ENCODE data around the gene MTX1. TPM values are rescaled to one million over a fixed set of nuclear protein-coding genes. Genes with fewer than 3 reads are reported as not detected.
"Not testable (repeated sequence)": the region's sequence is repeated elsewhere in the genome, so short reads cannot be mapped to it uniquely, and the experiment has no call there.

Gene MTX1
- total RNA-seq, 1 experiment from 2014 or later = 58.9 TPM

DNA sequence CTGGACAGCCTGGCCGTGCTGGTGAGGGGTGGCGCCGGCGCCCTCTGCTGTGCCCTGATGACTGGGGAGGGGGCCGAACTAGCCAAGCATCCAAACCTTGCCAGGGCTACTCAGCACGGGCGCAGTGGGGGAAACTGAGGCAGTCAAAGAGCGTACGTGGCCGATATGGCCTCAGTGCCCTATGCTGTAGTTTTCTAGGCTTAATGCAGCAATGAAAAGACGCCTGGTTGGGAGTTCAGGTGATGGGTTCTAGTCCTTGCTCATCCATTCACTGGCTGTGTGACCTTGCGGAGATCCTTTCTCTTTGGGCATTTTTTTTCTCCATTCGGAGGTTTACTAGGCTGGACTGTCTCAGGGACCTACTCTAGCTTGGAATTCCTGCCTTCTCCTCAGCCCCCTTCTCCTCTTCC, 822 bp downstream of the MTX1 start:
- TF ChIP-seq, protein P1, sequence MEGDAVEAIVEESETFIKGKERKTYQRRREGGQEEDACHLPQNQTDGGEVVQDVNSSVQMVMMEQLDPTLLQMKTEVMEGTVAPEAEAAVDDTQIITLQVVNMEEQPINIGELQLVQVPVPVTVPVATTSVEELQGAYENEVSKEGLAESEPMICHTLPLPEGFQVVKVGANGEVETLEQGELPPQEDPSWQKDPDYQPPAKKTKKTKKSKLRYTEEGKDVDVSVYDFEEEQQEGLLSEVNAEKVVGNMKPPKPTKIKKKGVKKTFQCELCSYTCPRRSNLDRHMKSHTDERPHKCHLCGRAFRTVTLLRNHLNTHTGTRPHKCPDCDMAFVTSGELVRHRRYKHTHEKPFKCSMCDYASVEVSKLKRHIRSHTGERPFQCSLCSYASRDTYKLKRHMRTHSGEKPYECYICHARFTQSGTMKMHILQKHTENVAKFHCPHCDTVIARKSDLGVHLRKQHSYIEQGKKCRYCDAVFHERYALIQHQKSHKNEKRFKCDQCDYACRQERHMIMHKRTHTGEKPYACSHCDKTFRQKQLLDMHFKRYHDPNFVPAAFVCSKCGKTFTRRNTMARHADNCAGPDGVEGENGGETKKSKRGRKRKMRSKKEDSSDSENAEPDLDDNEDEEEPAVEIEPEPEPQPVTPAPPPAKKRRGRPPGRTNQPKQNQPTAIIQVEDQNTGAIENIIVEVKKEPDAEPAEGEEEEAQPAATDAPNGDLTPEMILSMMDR (IDR thresholded peaks at IDR 0.05; ENCODE audit: unreplicated experiment) = no peak
- no peaks in the 10 kb centered on the region for H3K9me3 Mint-ChIP-seq (ENCODE audit: low read depth, unreplicated experiment)
- peaks cover 25% of the 10 kb centered on the region for H3K36me3 Mint-ChIP-seq (ENCODE audit: insufficient read depth, unreplicated experiment)
- peaks cover 30% of the 10 kb centered on the region for H3K4me1 Mint-ChIP-seq (ENCODE audit: low read depth, unreplicated experiment)
- no peak for DNase-seq
- peak overlapping the region; percentile 98 for H3K4me3 Mint-ChIP-seq (ENCODE audit: low read depth, unreplicated experiment)
- H3K27me3 Mint-ChIP-seq (ENCODE audit: unreplicated experiment) = no peaks in the 10 kb centered on the region
- intact Hi-C loops (cut with micrococcal nuclease; ENCODE audit: unreplicated experiment) = no loop called here
- BruUV-seq (replicated peaks) = TSS peak; percentile 91
- H3K27ac Mint-ChIP-seq (ENCODE audit: unreplicated experiment) = peak overlapping the region; percentile 92
- CTCF ChIA-PET = interaction anchor here (0.7 to 1.5 kb wide), 6 partner anchors 15 to 42 kb away, joined by 3 to 10 read pairs (median 4); partner anchors contain the start of gene KRTCAP2

- CTCF ChIA-PET = no interaction called here
- TF ChIP-seq, protein P1 (IDR thresholded peaks at IDR 0.05; ENCODE audit: unreplicated experiment) = no peak
- H3K4me1 Mint-ChIP-seq (ENCODE audit: low read depth, unreplicated experiment) = peaks cover 30% of the 10 kb centered on the region
- H3K36me3 Mint-ChIP-seq (ENCODE audit: insufficient read depth, unreplicated experiment) = peaks cover 25% of the 10 kb centered on the region
- no peaks in the 10 kb centered on the region for H3K9me3 Mint-ChIP-seq (ENCODE audit: low read depth, unreplicated experiment)
- intact Hi-C loops (cut with micrococcal nuclease; ENCODE audit: unreplicated experiment) = no loop called here
- no peak for DNase-seq
- no peak overlapping the region for H3K27ac Mint-ChIP-seq (ENCODE audit: unreplicated experiment)
- H3K27me3 Mint-ChIP-seq (ENCODE audit: unreplicated experiment) = no peaks in the 10 kb centered on the region
- peak overlapping the region; percentile 98 for H3K4me3 Mint-ChIP-seq (ENCODE audit: low read depth, unreplicated experiment)
- no TSS peak for BruUV-seq (replicated peaks)
These were observed 2.0 kb downstream of the MTX1 start for GRCh38 chr1:155210314-155211104.

GRCh38 chr1:155211381-155212050, 3.0 kb downstream of the MTX1 start:
- CTCF ChIA-PET; H3K27me3 Mint-ChIP-seq (ENCODE audit: unreplicated experiment); intact Hi-C loops (cut with micrococcal nuclease; ENCODE audit: unreplicated experiment); BruUV-seq (replicated peaks); H3K4me3 Mint-ChIP-seq (ENCODE audit: low read depth, unreplicated experiment); H3K27ac Mint-ChIP-seq (ENCODE audit: unreplicated experiment); DNase-seq; H3K9me3 Mint-ChIP-seq (ENCODE audit: low read depth, unreplicated experiment): not testable (repeated sequence)
- Mint-ChIP-seq H3K4me1 (ENCODE audit: low read depth, unreplicated experiment) (peaks cover 30% of the 10 kb centered on the region), H3K36me3 (ENCODE audit: insufficient read depth, unreplicated experiment) (peaks cover 25% of the 10 kb centered on the region)

DNA sequence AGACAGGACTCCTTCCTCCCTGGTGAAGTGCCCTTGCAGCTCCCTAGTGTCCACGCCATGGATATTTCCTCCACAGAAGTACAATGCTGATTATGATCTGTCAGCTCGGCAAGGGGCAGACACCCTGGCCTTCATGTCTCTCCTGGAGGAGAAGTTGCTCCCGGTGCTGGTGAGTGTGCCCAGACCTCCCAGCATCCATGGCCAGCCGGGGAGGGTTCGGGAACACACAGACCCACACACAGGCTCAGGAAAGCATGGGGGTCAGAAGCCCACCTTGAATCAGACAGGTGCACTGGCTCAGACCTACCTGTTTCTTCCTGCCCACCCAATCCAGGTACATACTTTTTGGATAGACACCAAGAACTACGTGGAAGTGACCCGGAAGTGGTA, 3.6 kb downstream of the MTX1 start:
- H3K27me3 Mint-ChIP-seq (ENCODE audit: unreplicated experiment) = not testable (repeated sequence)

GRCh38 chr1:155214702-155215101, 6.2 kb downstream of the MTX1 start:
- H3K4me1 Mint-ChIP-seq (ENCODE audit: low read depth, unreplicated experiment); H3K4me3 Mint-ChIP-seq (ENCODE audit: low read depth, unreplicated experiment); CTCF ChIA-PET; BruUV-seq (replicated peaks); H3K9me3 Mint-ChIP-seq (ENCODE audit: low read depth, unreplicated experiment); H3K27ac Mint-ChIP-seq (ENCODE audit: unreplicated experiment); H3K27me3 Mint-ChIP-seq (ENCODE audit: unreplicated experiment); intact Hi-C loops (cut with micrococcal nuclease; ENCODE audit: unreplicated experiment); DNase-seq; H3K36me3 Mint-ChIP-seq (ENCODE audit: insufficient read depth, unreplicated experiment): not testable (repeated sequence)

More for the DNA sequence above, 3.6 kb downstream of the MTX1 start:
- DNase-seq; H3K9me3 Mint-ChIP-seq (ENCODE audit: low read depth, unreplicated experiment); BruUV-seq (replicated peaks); intact Hi-C loops (cut with micrococcal nuclease; ENCODE audit: unreplicated experiment); H3K4me3 Mint-ChIP-seq (ENCODE audit: low read depth, unreplicated experiment); H3K27ac Mint-ChIP-seq (ENCODE audit: unreplicated experiment); CTCF ChIA-PET: not testable (repeated sequence)
- H3K36me3 Mint-ChIP-seq (ENCODE audit: insufficient read depth, unreplicated experiment) = peaks cover 25% of the 10 kb centered on the region
- peaks cover 25% of the 10 kb centered on the region for H3K4me1 Mint-ChIP-seq (ENCODE audit: low read depth, unreplicated experiment)

All from Calu3 (cell line).